ENCODE data around the gene JUND.

The JUND gene

DNA sequence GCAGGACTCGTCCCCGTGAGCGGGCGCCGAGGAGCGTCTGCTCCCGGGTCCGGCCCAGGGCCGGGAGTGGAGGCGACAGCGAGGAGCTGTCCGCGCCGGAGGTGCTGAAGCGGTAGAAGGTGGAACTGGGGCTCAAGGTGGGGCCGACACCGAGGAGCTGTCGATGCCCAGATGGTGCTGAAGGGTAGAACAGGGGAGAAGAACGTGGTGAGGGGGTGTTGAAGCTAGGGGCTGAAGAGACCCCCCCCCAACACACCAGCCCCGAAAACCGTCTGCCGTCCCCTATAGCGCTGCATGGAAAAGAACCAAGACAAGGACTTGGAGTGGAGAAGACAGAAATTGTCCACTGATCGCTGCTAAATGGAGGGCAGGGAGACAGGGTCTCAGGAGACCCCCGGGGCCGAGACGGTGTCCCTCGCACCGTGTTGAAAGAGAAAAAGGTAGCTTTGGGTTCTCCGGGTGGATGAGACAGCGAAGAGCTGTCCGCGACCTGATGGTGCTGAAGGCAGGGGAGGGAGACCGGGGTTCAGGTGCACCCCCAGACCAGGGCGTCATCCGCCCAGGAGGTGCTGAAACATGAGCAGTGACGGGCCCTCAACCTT lies 48.1 kb downstream of the JUND start:
- peak; percentile 55 for DNase-seq

DNA sequence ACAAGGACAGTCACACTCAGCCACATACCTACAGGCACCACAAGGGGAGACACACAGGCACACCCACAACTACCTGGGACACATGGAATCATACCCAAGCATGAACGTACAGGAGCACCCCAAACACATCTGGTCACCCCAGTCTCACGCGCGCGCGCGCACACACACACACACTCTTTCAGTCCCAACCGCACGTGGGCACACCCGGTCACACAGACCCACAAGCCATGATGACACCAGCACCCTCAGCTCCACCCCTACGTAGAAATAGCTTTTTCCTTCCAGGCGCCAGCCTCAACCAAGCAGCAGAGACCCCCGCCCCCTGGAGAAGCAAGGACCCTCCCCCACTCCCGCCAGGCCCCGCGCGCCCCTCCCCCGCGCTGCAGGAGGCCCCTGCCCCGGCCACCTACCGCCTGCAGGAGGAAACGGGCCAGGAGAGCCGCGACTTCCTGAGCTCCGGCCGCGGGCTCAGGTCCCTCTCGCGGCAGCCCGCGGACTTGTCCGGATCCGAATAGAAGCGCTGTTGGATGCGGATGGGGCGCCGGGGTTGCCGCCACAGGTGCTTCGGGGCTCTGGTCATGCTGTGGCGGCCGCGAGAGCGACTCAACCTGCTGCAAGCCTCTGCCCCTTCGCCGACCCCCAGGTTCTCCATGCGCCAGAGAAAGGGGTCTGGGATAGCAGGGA lies 48.7 kb downstream of the JUND start:
- peak; percentile 22 for DNase-seq

DNA sequence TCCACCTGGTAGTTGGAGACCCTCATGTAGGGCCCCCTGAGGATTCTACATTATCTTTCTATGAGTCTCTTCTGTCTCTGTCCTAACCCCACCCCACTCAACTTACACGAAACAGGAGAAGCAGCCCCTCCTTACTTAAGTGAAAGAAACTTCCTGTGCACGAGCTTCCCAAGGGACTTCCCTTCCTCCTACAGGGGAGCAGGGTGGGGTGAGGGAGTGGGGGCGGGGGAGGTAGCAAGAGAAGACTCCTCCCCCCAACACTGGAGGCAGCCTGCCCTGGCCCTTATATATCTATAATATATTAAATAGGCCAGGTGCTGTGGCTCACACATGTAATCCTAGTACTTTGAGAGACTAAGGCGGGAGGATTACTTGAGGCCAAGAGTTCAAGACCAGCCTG lies 49.6 kb downstream of the JUND start:
- DNase-seq, result no peak

DNA sequence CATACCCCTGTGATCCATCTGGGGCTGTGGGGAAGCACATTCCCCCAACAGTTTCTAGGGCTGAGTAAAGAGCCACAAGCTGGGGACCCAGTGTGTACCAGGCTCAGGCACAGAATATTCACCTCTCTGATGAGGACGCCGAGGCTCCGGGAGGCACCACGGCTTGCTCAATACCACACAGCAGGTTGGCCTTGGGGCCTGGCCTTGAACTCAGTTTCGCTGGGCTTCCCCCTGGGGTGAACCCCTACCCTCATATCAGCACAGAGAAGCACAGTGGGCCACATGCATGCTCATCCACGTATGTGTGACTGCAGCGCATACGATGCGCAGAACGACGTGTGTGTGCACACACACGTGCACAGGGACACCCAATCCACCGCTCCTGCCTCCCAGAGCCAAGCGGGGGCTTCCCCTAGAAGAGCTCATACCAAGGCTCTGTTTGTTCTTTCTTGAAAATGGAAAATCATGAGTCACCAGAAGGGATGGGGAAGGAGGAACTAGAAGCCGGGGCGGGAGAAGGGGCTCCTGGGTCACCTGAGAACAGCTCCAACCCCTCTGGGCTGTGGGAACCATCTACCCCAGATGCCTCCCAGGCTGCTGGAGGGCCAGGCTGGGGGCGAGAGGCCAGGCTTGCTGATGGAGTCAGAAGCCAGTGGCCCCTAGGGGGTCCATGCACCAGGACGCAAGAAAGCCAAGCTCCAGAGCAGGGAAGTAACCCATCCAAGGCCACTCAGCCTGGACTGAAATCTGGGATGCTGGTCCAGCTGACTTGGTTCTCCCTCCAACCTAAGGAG lies 50.3 kb downstream of the JUND start:
- peak; percentile 14 for DNase-seq

DNA sequence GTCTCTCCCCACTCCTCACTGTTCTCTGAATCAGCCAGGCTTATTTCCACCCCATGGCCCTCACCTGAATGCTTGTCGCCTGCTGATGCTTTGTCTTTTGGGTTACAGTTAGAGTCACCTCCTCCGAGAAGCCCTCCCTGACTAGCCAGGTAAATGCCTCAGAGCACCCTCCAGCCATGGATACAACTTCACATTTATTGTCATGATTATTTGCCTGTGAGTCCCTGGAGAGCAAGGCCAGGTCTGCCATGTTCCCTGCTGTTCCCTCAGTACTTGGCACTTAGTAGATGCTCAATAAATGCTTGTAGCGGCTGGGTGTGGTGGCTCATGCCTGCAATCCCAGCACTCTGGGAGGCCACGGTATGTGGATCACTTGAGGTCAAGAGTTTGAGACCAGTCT lies 51.5 kb downstream of the JUND start:
- no peak for DNase-seq
